Right lung (tissue), 5 donors: ENCODE data around the gene BPIFB3. TPM values are rescaled to one million over a fixed set of nuclear protein-coding genes. Genes with fewer than 3 reads are reported as not detected.

Source experiments
- DNase-seq, 2 donors: peaks; one replicate each; pipeline ENCODE4 v3.0.0-alpha.2; 2013
- polyA plus RNA-seq, 5 donors: library from polyadenylated mRNA; unstranded; fragments of 120-200 nt; gene quantifications; one replicate each; pipeline versions ENCODE4 v1.2.1 to v1.2.3, GENCODE V29; 2013; ENCODE audit warnings: inconsistent platforms in 1 of 5, low replicate concordance in 1 of 5; ENCODE audit not compliant: insufficient read length in 5 of 5, insufficient read depth in 1 of 5

Gene BPIFB3
- polyA plus RNA-seq, 5 donors, result not detected

DNA sequence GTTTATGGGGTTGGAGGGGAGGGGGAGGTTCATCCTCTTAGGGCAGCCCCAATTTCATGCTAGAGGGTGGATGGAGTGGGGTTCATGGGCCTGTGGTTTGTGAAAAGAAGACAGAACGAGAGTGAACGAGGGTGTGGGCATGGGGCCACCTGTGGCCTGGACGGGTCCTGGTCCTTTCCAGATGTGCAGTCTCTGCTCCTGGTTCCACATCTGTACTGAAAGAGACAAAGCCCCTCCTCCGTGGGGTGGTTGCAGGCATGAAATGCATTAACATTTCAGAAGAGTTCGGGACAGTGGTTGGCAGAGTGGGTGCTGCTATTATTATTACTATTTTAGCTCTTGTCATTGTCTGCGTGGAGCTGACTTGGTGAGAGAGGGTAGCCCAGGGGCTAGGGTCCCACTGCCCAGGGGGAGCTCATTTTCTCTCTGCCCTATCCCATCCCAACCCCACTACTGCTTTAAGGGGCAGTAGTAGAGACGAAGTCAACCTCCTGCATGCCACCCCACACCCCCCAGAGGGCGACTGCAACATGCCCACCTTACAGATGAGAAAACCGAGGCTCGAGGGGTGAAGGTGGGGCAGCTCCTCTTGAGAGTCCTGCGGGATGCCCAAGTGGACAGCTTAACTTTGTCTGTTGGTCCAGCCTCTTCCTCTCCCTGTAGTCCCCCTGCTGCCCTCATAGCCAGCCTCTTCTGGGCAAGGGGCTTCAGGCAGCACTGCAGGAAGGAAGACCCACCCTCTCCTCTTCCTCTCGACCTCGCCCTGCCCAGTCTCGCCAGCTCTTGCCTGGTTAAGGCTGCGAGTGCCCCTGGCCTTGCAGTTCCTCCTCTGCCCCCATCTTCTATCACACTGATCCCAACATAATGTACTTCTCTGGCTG is 37.8 kb upstream of the BPIFB3 start:
- no peak for DNase-seq

DNA sequence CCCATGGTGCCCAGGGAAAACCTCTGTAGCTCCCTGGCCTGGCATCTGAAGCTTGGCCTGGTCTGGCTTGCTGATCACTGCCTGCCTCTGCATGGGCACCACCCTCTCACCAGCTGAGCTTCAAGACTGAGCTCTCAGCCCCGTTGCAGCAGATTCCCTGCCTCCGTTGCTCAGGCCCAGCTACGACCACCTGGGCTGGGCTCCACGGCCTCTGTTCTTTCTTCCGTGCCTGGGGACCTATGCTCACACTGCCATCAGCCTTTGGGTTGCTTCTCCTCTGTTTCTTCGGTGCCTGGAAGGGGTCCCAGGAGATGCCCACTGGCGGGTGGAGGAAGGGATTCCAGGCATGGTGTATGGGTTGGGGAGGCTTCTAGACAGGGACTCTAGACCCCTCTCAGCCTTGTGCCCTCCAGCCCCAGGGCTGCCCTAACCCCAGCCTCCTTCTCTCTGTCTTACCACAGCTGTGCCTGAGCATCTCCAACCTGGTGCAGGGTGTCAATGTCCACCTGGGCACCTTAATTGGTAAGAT is 37.1 kb upstream of the BPIFB3 start:
- DNase-seq, result no peak

DNA sequence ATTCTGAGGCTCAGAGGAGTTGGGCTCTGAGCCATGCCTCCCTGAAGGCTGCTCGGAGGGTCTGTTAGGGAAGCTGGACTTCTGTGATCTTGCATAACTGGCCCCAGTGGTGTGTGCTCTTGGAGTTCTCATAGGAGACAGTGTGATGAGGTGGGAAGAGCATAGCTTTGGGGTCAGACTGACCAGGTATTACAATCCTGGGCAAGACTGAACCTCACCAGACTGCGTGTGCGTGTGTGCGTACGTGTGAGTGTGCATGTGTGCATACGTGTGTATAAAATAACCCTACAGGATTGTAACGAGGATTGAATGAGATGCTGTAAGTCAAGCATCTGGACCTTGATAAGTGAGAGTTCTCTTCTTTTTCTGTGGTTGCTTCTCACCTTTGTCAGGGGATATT is 36.2 kb upstream of the BPIFB3 start:
- DNase-seq, result no peak

DNA sequence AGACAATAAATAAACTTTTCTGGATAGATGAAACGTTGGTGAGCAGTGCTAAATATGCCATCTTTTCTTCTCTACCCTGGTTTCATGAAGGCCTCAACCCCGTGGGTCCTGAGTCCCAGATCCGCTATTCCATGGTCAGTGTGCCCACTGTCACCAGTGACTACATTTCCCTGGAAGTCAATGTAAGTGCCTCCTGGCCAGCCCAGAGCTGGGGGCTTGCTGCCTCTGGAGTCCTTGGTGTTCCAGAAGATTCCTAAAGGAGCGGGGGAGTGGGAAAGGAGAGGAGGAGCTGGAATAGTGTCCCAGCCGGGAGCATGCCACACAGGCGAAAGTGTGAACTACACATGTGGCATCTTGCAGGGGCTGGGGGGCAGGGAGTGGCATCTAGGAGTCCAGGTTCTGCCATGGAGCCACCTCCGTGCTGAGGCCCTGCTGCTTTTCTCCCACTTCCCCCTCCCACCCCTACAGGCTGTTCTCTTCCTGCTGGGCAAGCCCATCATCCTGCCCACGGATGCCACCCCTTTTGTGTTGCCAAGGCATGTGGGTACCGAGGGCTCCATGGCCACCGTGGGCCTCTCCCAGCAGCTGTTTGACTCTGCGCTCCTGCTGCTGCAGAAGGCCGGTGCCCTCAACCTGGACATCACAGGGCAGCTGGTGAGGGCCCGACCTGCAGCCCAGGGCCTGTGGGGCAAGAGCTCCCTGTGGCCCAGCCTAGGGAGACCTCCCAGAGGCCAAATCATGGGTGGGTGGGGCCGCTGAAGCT is 35.4 kb upstream of the BPIFB3 start:
- DNase-seq, result no peak

DNA sequence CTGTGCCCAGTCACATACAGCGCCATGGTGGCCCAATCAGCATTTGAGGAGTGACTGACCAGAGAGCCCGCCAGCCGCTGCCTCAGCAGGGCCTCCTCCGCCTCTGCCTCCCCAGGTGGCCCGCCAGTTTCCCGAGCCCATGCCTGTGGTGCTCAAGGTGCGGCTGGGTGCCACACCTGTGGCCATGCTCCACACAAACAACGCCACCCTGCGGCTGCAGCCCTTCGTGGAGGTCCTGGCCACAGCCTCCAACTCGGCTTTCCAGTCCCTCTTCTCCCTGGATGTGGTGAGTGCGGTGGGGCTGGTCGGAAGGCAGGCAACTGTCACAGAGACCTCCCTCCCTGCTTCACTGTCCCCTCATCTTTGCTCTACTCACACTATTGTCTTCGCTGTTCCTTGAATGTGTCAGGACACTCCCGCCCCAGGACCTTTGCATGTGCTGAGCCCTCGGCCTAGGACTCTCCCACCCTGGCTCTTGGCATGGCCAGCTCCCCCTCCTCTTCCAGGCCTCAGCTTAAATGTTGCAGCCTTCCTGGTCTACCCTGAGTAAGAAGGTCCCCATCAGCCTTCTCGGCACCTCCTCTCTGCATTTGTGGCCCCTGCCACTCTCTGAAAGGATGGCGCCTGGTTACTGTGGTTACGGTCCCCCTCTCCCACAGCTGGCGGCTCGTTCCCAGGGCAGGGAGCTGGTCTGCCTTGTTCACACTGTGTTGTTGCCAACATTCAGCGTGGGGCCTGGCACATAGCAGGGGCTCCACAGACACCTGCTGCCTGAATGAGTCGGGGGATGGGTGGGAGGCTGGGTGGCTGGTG is 34.0 kb upstream of the BPIFB3 start:
- DNase-seq, result no peak

DNA sequence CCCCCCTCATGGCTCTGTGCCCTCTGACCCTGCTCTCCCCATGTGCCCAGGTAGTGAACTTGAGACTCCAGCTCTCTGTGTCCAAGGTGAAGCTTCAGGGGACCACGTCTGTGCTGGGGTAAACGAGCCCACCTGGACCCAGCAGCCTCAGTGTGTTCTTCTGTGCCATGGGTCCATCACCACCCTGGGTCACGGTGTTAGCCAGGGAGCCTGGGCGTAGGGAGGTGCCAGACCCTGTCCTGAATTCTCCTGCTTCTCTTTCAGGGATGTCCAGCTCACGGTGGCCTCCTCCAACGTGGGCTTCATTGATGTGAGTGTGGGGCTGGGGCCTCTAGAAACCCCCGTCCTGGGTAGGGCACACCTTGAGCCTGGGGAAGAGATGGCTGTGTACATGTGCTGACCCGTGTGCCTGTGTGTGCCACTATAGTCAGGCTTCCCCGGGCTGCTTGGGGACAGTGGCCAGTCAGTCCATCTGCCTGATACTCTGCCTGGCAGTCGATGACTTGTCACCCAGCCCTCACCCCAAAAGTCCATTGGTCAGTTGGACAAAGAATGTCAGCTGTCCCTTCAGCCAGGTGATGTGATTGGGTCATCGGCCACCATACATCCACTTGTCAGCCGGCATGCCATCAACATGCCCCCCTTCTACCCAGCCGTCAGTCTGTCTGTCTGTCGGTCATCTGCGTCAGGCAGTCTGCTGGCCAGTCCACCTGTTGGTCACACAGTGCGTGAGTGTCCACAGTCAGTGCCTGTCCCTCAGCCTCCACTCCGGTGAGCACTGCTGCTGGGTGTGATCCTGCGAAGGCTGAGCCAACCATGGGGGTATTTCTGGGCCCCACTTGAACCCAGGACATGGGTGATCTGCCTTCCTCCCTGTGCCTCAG is 33.2 kb upstream of the BPIFB3 start:
- no peak for DNase-seq

DNA sequence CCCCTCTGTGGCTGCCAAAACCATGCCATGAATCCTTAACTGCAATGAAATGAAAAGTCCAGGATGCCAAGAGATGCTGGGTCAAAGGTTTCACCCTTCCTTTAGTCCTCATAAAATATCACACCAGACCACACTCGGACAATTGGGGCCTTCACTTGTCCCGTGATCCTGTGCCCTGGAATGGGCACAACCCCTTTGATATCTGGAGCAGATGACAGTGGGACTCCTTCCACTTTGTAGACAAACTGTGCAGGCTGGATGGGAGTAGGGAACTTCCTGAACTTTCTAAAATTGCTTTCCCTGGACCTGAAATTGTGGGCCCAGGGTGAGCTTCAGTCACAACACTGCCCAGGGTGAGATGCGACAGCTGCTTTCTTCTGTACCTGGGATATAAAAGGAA is 31.8 kb upstream of the BPIFB3 start:
- DNase-seq, result no peak

DNA sequence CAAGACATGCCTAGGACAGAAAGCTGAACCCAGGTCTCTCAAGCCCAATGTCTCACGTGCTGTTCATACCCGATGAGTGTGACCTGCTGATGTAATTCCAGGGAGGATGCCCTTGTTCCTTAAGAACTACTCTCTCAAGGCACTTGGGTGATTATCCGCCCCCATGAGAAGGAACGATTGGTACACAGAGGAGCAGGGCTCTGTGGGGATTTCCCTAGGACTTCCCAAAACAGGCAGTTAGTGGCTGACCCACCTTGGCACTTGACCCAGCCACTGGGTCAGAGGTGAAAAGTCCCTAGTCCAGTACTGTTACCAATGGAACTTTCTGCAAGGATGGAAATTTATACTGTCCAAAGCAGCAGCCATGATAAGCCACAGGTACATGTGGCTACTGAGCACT is 31.4 kb upstream of the BPIFB3 start:
- no peak for DNase-seq

DNA sequence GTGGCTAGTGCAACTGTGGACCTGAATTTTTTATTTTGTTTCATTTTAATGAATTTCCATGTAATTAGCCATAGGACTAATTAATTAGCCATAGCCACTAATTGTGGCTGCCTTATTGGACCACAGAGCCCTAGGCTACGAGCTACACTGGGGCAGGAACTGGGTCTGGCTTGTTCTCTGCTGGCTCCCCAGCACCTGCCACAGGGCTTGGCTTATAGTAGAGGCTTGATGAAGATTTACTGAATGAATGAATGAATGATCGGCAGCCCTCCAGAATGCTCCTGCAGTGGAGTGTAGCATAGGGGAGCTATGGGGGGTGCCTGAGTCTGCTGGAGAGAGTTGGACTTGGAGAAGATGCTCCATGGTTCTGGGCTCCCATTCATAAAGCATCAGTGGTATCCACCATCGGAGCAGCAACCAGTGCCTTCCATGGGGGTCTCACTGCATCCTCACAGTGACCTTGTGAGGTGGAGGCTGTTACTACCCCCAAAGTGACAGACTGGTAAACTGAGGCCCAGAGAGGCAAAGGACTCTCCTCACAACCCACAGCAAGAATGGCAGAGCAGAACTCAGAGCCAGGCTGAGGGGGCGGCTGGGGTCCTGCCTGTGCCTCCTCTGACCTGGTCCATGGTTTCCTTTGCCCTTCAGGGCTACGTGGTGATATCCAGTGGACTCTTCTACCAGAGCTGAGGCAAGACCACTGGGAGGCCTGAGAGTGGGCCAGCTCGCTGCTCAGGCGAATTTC is 30.8 kb upstream of the BPIFB3 start:
- no peak for DNase-seq

DNA sequence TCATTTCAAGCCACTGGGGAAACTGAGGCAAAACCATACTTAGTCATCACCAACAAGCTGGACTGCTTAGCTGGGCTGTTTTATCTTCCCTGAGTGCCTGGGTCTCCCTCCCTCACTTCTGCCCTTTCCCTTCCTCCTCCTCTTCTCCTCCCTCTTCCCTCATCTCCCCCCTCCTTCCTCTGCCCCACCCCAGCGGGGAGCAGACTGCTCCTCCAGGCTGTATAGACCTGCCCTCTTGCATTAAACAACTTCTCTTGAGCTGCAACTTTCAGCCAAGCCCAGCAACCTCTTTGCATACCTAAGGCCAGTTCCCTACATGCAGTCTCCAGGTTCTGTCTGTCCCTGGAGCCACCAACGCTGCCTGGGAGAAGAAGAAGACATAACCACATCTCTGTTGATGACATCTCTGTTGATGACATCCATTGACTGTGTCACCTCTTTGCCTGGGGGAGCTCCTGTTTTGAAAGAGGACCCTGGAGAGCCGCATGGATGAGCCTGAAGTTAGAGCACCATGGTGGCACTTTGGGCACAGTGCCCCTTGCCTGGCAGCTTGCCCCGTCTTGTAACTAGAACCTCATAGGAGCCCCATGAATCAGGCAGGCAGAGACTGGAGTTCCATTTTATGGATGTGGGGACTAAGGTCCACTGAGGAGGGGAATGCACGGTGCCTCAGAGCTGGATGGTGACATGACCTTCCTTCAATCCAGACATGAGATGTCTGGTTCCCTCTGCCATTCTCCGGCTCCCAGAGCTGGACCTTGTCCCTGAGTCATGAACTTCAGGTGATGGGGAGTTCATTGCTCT is 30.1 kb upstream of the BPIFB3 start:
- no peak for DNase-seq

DNA sequence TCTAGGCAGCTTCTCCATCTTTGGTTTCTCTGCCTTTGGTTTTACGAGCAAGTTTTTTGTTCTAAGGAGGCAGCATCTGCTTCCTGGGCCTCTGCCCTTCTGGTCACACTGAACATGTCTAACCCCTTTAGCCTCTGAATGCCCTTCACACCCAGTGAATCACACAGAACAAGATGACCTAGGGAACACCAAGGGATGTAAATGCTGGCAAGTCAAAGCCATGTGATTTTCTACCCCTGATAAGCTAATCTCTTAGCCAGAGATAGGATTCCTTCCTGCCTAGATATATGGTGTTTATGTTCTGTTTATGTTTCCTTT is 29.5 kb upstream of the BPIFB3 start:
- no peak for DNase-seq

DNA sequence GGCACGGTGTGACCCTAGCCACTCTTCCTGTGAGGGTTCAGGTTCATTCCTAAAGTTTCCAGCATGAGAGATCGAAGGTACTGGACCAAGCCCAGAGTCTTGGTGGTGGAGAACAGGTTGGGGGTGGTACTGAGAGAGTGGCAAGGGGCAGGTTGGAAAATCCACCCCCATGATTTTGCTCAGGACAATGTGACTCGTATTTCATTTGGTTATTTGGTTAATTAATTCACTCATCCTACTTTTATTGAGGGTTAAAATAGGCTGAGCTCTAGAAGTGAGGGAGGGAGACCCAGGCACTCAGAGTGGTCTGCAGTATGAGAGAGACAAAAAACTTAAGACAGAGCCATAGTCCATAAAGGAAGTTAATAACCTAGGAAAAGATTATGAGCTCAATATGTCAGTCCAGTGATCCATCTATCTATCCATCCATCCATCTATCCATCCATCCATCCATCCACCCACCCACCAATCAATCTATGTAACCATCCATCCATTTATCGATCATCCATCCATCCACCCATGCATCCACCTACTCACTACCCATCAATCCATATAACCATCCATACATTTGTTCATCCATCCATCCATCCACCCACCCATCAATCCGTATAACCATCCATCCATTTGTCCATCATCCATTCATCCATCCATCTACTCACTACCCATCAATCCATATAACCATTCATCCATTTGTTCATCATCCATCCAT is 28.9 kb upstream of the BPIFB3 start:
- DNase-seq, result no peak

DNA sequence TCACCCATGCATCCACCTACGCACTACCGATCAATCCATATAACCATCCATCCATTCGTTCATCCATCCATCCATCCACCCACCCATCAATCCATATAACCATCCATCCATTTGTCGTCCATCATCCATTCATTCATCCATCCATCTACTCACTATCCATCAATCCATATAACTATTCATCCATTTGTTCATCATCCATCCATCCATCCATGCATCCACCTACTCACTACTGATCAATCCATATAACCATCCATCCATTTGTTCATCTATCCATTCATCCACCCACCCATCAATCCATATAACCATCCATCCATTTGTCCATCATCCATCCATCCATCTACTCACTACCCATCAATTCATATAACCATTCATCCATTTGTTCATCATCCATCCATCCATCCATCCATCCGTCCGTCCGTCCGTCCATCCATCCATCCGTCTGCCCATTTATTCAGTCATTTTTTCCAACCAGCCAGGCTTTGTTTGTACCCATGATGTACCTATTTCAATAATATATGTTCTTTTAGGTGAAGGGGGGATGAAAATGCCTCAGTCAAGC is 28.3 kb upstream of the BPIFB3 start:
- DNase-seq, result no peak

DNA sequence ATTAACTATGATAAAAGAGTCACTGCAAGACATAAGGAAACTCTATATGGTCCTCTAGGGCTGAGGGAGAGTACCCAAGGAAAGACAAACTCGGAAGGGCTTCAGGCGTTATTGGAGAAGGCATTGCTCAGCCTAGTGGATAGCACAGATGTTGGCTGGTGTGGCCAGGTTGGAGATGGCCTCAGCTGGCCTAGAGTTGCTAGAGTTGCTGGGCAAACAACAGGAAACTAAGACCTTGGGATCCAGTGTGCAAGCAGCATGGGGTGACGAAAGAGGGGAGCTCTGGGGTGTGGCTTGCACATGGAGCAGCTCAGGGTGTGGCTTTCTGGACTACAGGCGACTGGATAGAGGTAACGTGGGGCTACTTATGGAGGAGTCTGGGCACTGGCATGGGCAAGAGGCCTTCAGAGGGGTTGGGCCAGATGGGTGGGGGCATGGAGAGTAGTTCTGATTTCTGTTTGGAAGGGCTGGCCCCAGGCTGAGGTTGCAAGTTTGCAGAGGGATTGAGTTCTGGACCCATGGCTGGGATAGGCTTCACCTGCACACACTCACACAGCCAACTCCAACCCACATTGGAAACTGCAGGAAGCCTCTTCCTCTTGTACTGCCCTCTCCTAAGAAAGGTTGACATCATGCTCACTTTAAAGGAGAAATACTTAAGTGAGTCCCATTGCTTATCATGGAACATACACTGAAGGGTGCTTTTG is 27.5 kb upstream of the BPIFB3 start:
- DNase-seq, result no peak

DNA sequence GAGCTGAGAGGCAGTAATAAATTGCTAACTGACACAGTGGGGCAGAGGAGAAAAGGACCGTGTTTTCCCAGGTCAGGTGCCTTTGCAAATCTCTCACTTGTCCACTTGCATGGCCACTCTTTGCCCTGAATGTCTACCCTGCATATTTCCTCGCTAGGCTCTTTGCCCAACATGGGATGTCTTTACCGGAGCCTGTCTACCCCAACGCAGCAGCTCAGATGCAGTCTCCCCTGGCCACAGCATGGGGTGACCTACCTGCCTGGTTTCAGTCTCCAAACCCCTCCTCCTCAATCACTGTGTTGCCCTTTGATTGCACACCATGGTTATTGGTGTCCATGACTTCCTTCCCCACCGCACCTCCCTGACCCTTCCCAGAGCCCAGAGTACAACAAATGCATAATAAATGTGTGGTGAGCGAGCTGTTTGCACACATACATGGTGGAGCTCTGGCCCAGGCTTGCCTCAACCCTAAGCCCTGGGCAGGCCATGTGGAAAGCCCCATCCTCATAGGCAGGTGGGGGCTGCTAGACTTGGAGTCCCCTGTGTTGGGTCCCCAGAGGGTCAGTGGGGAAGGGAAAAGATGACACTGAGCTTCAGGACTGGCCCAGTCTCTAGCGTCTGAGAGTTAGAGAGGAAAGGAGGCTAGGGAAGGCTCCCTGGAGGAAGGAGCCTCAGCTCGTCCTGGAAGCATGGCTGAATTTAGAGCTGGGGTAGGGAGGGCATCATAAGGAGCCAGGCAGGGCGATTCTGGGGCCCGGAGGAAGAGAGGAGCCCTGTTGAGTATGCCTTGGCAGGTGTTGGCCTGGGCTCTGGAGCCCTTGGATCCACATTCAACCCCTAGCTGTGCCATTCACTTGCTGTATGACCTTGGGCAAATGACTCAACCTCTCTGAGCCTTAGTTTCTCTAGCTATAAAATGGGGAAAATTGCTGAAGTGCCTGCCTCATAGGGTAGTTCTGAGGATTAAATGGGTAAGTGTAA is 26.6 kb upstream of the BPIFB3 start:
- DNase-seq, result no peak
